ENCODE results near the gene SPON2.

- no peak for TF ChIP-seq RARB (CRISPR knock-in tag; IDR thresholded peaks at IDR 0.05)
- no peak for TF ChIP-seq ISL1 (CRISPR knock-in tag; IDR thresholded peaks at IDR 0.05)
- TF ChIP-seq CSRNP3 (CRISPR knock-in tag; IDR thresholded peaks at IDR 0.05): no peak
Observed at GRCh38 chr4:1179976-1180375, 7.6 kb upstream of the SPON2 start.
